Kidney glomerular epithelial cell (primary cell): ENCODE data around the gene MPHOSPH9.

Experiments used
- DNase-seq: peaks from one replicate; lab custom pipeline; 2025; lab: John Stamatoyannopoulos, UW

The MPHOSPH9 gene

DNA sequence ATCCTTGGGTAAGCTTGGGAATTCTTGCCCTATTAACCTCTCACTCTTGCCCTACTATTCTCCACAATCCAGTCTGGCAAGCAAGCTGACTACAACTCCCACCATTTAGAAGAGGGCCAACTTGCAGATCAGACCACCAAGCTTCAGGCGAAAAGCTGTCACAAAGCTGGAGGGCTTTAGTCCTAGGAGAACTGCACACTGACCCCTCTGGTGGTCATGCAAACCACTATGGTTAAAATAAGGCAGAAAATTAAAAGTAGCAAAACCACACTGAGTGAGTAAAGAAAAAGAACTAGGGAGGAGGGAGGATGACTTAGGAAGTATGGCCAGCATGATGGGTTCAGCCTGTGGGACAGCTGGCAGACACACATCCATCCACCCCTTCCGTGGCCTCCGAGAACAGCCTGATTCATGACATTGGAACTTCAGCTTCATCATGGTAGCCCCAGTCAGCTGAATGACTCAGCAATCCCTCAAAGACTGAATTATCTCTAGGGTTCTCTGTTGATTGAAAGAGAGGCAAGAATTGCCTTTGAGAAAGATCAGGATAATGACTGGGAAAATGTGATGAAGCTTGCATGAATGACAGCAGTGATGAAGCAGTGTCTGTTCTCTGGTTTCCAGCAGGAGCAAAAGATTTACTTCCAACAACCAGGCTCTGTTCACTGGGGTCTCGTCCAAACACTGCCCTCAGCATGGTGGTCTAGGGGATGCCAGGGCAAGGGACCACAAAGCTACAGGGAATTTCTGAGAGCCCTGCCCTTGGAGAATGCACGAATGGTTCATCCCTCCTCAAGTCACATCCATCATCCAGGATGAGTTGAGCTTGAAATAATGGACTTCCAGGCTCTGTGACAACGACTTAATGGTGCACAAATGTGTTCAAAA lies 106.4 kb downstream of the MPHOSPH9 start:
- peak; percentile 98 for DNase-seq

DNA sequence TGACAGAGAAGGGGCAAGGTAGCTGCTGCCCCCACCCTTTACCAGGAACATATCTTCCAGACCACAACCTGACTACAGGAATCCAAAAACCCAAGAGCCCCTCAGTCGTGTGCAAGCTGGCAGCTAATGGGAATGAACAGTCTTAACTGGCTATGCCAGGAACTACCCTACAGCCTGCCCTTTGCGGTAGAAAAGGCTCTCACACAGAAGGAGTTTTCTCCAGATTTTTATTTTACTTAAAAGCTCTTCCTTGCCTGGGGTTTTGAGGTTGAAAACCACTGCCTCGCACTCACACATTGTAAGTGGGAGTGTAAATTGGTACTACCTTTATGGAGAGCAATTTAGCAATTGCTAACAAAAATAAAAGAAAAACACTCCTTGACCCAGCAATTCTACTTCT lies 110.3 kb downstream of the MPHOSPH9 start:
- DNase-seq = no peak

DNA sequence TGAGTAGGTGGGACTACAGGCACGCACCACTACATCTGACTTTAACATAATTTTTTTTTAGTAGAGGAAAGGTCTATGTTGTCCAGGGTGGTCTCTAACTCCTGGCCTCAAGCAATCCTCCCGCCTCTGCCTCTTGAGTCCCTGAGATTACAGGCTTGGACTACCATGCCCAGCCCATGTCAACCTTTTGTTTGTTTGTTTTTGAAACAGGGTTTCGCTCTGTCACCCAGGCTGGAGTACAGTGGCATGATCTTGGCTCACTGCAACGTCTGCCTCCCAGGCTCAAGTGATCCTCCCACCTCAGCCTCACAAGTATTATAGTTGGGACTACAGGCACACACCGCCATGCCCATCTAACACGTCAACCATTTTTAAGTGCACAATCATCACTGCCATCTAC lies 111.3 kb downstream of the MPHOSPH9 start:
- DNase-seq = no peak

DNA sequence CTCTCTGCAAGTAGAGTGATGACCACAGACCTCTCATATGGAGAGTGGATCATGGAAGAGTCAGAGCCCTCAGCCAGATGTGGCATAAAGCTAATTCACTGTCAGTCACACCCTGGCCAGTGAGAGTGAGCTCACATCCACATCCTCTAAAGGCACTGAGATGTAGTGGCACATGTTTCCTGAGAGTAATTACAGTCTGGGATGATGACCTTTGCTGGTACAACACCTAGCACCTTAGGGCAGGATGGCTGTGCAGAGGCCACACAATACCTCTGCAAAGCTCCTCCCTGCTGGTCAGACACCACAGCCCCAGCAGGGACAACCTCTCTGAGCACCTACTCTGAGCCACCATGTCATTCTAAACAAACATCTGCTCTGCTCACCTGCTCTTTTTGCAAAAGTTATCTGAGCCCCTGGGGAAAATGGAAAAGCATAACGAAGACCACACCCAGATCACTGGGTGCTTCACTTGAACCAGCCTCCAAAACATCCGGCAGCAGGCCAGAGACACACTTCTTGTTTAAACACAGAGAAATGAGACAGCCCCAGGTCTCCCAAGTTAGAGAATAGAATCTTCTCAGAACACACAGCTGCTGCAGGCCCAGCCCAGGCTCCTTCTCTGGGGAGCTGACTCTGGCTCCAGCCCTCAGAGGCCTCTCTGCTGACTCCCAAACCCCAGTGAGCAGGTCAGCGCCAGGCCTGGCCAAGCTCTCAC lies 112.3 kb downstream of the MPHOSPH9 start:
- no peak for DNase-seq

DNA sequence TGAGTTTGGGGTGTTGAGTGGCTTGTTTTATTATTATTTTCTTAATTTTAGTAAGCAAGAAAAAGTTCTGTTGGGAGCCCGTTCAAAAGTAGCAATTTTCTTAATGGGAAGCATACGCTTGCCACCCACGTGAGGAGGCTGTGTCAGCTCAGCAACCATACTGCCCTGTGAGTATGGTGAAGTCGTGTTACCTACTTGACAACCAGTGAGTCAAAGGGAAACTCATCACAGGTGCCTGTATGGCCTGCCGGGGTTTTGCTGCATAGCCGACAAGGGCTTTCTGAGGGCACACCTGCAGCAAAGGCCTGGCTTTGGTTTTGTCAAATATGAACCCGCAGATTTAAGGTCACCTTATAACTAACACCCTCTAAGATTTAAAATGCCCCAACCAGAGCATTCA lies 113.1 kb downstream of the MPHOSPH9 start:
- no peak for DNase-seq

DNA sequence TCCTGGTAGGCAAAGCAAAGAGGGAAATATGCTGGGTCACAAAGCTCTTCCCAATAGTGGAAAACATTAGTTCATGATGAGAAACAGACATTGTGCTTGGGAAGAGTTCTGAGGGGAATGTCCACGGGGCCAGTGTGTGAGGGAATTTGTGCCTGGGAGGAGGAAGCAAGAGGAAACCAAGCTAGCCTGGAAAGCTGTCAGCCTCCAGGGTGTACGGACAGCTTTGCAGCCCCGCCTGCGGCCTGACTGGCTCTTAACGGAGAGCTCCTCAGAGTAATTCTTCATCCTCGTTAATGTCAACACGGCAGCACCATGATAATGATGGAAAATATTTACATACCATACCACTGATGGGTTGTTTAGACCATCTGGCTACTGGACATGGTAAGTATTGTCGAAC lies 114.4 kb downstream of the MPHOSPH9 start:
- DNase-seq = no peak

DNA sequence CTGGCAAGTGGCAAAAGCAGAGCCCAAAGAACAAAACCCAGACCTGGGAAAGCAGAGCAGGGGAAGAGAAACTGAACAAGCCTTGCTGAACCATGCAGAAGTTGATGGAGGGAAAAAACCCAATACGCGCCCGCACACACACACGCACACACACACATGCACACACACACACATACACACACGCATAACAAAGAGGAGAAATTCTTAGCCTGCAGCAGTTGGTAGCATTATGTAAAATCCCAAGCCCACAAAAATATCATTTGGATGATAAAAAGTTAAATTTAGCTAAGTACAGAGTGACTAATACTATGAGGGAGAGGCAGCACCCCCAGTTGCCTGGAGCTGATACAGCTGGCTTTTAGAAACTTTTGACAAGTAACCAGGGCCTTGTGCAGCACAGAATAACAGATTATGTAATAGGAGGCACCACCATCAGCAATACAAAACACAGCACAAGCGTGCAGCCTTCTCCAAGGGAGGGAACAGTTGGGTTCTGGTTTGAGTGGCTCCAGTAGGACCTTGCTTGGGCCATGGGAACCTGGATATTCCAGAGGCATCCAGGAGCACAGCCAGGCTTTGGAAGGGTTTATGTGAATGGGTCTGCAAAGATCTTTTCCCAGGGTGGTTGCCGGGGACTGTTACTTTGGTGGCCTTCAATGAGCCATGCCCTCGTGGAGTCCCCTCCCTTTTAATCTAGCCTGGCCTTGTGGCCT lies 117.4 kb downstream of the MPHOSPH9 start:
- no peak for DNase-seq

DNA sequence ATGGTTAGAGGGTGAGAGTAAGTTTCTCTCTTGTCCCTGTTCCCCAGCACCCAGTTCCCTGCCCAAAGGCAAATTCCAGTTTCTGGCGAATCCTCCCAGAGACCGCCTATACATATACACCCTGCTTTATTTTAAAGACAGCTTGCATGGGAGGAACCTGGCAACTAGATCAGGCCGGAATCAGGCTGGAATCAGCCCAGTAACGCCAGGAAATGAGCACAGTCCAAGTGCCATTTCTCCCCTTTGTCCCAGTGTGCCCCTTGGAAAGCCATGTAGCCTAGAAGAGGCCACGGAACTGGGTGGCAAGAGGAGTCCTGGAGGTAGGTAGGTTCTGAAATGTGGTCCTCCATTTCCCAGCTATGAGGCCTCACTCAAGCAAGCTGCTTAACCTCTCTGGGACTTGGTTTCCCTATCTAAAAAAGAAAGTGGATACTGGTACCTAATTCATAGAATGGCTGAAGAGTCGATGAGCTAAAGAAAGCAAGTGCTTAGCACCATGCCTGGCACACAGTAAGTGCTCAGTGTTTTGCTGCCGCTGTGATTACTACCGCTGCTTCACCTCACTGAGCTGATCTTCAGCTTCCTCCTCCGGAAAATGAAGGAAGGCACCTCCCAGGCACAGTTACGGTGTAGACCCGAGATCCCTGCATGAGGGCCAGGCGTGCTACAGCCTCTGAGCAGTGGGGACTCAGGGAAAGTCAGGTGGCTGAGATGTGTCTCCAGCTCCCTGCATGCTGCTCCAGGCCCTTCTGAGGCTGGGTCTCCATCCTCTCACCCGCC lies 118.4 kb downstream of the MPHOSPH9 start:
- DNase-seq = no peak

DNA sequence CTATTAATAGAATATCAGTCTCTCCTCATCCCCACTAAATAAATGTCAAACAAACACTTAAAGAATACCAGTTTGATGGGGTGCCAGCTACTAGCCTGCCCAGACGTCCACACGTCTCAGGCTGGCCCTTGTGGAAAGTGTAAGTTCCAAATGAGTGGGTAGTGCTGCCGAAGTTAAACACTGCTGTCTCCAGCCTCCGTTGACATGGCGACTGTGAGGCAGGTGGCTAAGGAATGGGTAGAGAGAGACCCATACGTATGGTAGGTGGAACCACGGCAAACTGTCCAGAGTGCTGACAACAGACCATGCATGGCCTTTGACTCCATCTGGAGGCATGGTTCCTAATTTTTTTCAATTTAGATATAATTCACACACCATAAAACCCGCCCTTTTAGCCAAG lies 119.9 kb downstream of the MPHOSPH9 start:
- no peak for DNase-seq

DNA sequence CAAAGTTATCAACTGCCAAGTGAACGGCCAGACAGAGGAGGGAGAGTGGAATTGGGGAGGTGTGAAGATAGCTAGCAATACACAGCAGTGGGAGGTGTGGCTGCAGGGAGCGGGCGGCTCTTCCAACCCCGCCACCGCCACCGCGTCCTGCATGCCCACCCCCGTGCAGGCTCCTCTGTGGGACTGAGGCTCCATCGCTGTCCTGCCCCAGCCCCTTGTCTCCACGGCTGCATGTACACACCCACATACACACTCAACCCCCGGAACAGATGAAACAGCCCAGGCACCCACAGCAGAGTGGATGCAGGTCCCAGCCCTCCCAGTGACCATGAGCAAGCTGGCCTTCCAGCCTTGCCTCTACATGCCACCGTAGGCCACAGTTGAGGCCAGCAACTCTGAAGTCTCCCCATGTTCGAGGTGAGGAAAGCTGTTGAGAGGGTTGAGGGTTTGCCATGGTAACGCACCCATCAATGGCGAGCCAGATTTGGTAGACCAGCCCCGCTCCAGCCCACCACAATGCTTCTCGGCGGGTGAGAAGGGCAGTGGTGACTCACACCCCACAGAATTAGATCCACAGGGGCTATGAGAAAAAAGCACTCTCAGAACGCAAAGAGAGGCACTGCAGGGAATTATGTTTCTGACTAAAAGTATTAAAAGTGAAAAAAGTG lies 121.3 kb downstream of the MPHOSPH9 start:
- no peak for DNase-seq

DNA sequence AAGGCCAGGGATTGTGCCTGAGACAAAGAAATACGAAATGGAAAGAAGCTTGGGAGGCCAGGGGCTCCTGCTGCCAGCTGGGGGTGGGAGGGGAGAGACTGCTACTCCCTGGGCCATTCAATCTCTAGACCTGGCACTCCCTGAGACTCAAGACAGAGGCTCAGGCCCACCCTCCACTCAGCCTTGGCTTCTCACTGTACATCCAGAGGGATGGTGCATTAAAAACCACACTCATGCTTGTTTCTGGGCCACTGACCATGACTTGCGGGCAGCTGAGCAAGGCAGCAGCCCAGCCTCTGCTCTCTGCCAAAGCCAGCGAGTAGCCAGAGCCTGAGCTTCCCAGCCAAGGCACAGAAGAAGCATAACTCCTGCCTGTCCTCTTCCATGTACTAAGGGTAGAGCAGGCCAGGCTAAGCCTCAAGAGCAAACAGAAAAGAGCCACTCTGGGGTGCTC lies 123.6 kb downstream of the MPHOSPH9 start:
- DNase-seq = no peak

DNA sequence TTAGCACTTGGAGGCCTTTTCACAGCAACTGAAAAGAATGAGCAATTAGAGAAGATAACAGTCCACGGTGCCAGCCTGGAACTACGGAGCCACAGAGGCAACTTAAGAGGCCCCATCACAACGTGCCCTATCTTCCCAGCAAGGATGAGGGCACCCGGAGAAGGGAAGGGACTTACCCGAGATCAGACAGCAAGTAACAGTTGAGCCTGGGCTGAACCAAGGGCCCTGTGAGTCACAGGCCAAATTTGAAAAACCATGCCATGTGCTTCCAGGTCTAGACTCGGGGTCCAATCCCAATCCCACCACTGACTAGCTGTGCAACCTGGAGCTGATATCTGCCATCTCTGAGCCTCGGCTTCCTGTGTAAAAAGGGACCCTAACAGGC lies 124.3 kb downstream of the MPHOSPH9 start:
- DNase-seq = no peak

DNA sequence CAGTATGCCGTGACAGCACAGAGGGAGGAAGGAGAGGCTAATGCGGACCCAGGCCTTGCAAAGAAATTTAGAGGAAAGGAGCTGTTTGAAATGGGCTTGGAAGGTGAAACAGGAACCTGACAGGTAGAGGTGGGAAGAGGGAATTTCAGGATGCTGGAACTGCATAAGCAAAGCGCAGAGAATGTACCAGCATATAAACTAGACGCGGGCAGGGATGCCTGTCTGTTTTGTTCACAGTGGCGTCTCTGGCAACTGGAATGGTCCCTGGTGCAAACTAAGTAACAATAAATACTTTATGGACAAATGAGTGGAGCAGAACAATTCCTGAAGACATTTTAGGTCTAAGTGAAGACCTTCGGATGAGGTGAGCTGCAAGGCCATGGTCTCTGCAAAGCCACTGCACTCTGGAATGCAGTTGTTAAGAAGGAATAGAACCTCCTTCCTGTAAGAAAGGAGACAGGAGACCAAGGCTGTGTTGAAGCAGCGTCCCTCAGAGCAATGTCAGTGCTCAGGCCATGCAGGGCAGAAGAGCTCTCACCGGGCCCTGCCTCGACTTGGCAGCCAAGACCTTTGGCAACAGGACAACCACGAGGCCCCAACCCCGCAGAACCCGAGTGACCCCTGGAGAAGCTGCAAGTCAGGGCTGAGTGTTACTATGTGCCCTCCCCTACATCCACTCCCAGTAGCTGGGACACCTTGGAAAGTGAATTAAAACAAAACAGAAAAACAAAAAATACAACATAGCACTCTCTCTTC lies 124.8 kb downstream of the MPHOSPH9 start:
- DNase-seq = no peak

DNA sequence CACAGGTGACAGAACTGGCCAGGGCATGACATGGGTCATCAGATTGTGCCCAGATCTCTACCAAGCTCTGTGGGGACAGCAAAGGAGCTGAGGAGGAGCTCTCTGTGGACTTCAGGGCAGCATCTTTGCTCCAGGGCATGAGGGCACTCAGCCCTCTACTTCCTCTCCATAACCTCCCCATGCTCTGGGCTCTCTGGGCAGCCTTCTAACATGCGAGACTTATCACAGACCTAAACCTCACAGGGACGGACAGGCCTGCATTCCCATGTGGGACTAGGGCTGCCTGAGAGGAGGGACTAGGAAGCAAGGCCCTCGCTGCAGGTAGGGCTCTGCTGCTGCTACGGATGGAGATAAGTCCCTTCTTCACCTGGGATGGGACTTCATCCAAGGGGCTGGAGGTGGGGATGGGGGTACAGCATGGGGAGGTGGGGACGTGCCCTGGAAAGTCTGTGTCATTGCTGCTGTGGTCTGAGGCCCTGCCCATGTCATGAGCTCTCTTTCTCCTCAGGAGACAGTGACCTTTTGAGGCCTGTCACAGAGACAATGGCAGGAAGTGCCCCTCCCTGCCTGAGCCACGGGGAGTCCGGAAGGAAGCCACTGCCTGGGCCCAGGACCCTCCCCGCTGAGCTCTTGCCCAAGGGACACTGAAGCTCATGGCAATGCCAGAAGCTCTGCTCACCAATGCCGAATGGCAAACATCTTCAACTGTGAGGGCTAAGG lies 126.1 kb downstream of the MPHOSPH9 start:
- no peak for DNase-seq

DNA sequence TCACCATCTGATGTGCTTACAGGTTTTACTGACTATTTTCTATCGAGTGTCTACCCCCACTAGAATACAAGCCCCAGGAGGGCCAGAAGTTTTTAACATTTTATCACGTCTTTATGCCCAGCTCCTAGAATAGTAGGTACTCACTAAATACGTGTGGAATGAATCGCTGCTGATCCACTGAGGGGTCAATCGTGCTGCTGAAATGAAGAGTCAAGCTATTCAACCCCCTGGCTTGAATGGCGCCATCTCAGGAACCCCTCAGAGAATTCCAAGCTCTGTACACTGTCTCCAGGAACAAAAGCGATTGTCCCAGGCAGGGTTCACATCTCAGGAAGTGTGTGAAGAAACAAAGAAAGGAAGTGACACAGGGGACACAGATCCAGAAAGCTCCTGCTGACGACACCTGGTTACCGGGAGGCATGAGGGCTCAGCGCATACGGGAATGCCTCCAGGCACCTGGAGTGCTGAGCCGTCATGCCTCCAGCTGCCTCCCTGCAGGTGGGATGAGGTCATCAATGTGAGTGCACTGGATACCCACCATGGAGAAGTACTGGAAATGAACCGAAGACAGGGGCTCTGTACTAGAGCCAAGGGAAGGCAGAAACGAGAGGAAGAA lies 127.6 kb downstream of the MPHOSPH9 start:
- DNase-seq = no peak

DNA sequence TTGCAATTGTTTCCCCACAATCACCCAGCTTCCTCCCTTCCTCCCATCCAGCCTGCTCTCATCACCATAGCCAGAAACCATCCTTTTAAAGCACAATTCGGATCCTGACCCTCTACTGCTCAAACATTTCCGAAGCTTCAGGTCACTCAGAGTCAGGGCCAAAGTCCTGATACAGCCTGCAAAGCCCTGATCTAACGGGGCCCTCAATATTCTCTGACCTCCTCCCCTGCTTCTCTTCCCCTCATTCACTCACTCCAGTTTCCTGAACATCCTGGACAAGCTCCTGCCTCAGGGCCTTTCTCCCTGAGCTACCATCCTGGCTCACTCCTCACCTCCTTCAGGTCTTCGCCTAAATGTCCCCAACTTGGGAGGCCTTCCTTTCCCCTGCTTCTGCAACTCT lies 128.1 kb downstream of the MPHOSPH9 start:
- no peak for DNase-seq
